Body of pancreas (tissue), 4 donors: ENCODE data around the gene IER3. TPM values are rescaled to one million over a fixed set of nuclear protein-coding genes. Genes with fewer than 3 reads are reported as not detected.
A peak's percentile ranks its signal among the peaks of the same experiment; 100 is the strongest.

Experiments used
- ATAC-seq: fragments of 150-250 bp; one replicate; pipeline ENCODE4 v1.9.1; 2016
- DNase-seq, 4 donors: peaks; one replicate each; pipeline ENCODE4 v3.0.0-alpha.2; 2019
- H3K27ac ChIP-seq, 4 donors: fragments of 200-600 bp; sonication (generic); 1 replicate in 3 of 4; 2 replicates in 1 of 4; pipeline versions ENCODE4 v1.5.1 to v1.6.1; 2016 to 2019; ENCODE audit warnings: mild to moderate bottlenecking in 1 of 4, mixed read lengths in 1 of 4, moderate library complexity in 1 of 4
- H3K27me3 ChIP-seq, 2 donors: fragments of 200-600 bp; sonication (generic); one replicate each; pipeline ENCODE4 v1.6.0; 2016; ENCODE audit warnings: mild to moderate bottlenecking in 1 of 2
- H3K36me3 ChIP-seq, 2 donors: fragments of 200-600 bp; sonication (generic); replicated peaks in 1 of 2; 2 replicates each; pipeline ENCODE4 v1.5.1; 2016; ENCODE audit warnings: low read depth in 2 of 2; ENCODE audit not compliant: insufficient read depth in 1 of 2
- H3K4me1 ChIP-seq: fragments of 200-600 bp; sonication (generic); one replicate; pipeline ENCODE4 v1.6.0; 2016
- H3K4me3 ChIP-seq, 2 donors: fragments of 200-600 bp; sonication (generic); 1 replicate in 1 of 2; 2 replicates in 1 of 2; pipeline ENCODE4 v1.5.1; 2016 to 2019
- H3K9me3 ChIP-seq, 3 donors: fragments of 200-600 bp; sonication (generic); 1 replicate in 2 of 3; 2 replicates in 1 of 3; pipeline ENCODE4 v1.5.1; 2016
- CTCF ChIP-seq, 7 experiments: fragments of 450-650 bp in 4 of 7; fragments of 200-600 bp in 3 of 7; sonication (generic) in 3 of 7; IDR thresholded peaks; one replicate each; pipeline ENCODE4 v1.5.1; 2016 to 2019; ENCODE audit warnings: antibody characterized with exemption in 7 of 7
- POLR2A ChIP-seq, 3 donors: fragments of 450-650 bp; IDR thresholded peaks; one replicate each; pipeline ENCODE4 v1.6.1; 2016; ENCODE audit warnings: antibody characterized with exemption in 3 of 3, mild to moderate bottlenecking in 2 of 3
- WGBS, 2 donors: methylation state at CpG; one replicate each; pipeline ENCODE4 v1.1.5; 2017; 5-methylcytosine and 5-hydroxymethylcytosine counted together
- intact Hi-C: fragments of 100-400 bp; cut with DNase I; formaldehyde crosslinking; loops from one replicate; pipeline ENCODE4 v1.15.1; 2023
- total RNA-seq, 2 donors: library from RNA; depleted of rRNA; stranded (reverse); fragments of >200 nt; gene quantifications; one replicate each; pipeline ENCODE4 v1.1.0, GENCODE V29; 2016

The IER3 gene
- total RNA-seq, 2 donors from 2014 or later = 46.4 to 60.3 TPM

DNA sequence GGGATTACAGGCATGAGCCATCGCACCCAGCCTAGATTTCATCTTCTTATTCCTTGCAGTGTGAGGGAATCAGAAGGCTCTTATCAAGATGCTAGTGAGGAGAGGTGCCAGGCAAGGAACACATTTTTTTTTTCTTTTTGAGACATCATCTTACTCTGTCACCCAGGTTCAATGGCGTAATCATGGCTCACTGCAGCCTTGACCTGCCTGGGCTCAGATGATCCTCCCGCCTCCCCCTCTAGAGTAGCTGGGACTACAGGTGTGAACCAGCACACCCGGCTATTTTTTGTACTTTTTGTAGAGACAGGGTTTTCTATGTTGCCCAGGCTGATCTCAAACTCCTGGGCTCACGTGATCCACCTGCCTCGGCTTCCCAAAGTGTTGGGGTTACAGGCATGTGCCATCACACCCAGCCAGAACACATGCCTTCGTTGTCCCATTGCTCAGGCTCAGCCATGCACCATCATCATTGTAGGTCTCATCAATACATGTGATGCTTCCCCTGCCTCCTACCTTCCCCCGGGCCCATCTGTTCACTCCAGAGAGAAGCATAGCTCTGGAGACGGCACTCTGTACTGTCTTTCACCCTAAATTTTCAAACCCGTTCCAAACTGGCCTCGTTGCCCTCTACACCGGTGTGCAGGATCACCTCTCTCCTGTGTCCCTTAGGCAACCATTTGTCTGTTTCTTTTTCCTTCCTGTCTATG lies 12.0 kb downstream of the IER3 start:
- WGBS, 2 donors = 89% methylated on average over 12 of the region's 12 CpGs
- DNase-seq = no peak
- Histone ChIP-seq H3K4me1 (peaks cover 17% of the 10 kb centered on the region), H3K9me3 (no peaks in the 10 kb centered on the region), H3K27me3 (no peaks in the 10 kb centered on the region), H3K27ac (no peak overlapping the region), H3K4me3 (no peak overlapping the region), H3K36me3 (peaks cover 0 to 15% of the 10 kb centered on the region in 2 donors)
- TF ChIP-seq POLR2A (IDR thresholded peaks at IDR 0.05) (no peak), CTCF (IDR thresholded peaks at IDR 0.05) (no peak)
- intact Hi-C loops = no loop called here
- ATAC-seq = no peak

- H3K36me3 ChIP-seq = peaks cover 0 to 19% of the 10 kb centered on the region in 2 donors
- peak; percentile 90 to 93 (median 92) for DNase-seq
- H3K4me3 ChIP-seq = no peak overlapping the region
- no peaks in the 10 kb centered on the region for H3K27me3 ChIP-seq
- peak; percentile 97 for ATAC-seq
- peak overlapping the region in 3 of 4 donors; percentile 18 to 64 (median 23) for H3K27ac ChIP-seq
- WGBS, 2 donors = 18 to 31% methylated on average over 18 to 30 of the region's 30 CpGs
- peaks cover 11% of the 10 kb centered on the region for H3K4me1 ChIP-seq
- intact Hi-C loops = no loop called here
- peak; percentile 75 to 95 (median 92) for TF ChIP-seq CTCF (IDR thresholded peaks at IDR 0.05)
- no peak for TF ChIP-seq POLR2A (IDR thresholded peaks at IDR 0.05)
- H3K9me3 ChIP-seq = no peaks in the 10 kb centered on the region
Measured at GRCh38 chr6:30730601-30731435, 13.5 kb downstream of the IER3 start.

DNA sequence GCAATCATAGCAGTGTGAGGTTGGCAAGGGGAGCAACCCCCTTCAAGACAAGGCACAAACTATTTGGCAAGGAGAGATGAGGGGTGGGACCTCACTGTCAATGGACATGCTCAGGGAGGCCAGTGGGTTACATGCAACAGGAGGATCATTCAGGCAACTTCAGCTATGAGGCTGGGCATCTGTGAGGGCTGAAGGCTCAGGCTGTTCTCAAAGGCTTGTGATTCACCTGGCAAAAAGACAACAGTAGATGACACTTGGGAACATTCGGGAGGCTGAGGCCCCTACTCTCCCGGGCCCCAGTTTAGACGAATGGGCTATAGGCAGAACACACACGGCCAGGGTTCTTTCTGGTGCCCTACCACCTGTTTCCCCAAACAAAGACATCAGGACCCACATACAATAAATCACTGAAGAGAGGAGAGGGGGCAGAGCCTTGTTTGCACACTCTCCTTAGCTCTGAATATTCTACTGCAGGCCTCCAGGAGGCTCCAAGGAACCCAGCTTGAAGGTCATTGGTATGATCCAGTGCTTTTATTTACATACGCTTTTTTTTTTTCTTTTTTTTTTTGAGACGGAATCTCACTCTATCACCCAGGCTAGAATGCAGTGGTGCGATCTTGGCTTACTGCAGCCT lies 16.3 kb downstream of the IER3 start:
- Histone ChIP-seq H3K4me3 (no peak overlapping the region), H3K27ac (no peak overlapping the region), H3K36me3 (peaks cover 9 to 29% of the 10 kb centered on the region in 2 donors), H3K4me1 (peaks cover 31% of the 10 kb centered on the region), H3K27me3 (no peaks in the 10 kb centered on the region), H3K9me3 (no peaks in the 10 kb centered on the region)
- 65 to 71% methylated on average over 7 of the region's 7 CpGs for WGBS, 2 donors
- ATAC-seq (no peak), DNase-seq (no peak)
- TF ChIP-seq CTCF (IDR thresholded peaks at IDR 0.05) = no peak
- TF ChIP-seq POLR2A (IDR thresholded peaks at IDR 0.05) = no peak
- intact Hi-C loops = loop anchor here (5.0 kb wide), 1 partner anchor 46 kb away; no protein-coding TSS in a partner anchor

DNA sequence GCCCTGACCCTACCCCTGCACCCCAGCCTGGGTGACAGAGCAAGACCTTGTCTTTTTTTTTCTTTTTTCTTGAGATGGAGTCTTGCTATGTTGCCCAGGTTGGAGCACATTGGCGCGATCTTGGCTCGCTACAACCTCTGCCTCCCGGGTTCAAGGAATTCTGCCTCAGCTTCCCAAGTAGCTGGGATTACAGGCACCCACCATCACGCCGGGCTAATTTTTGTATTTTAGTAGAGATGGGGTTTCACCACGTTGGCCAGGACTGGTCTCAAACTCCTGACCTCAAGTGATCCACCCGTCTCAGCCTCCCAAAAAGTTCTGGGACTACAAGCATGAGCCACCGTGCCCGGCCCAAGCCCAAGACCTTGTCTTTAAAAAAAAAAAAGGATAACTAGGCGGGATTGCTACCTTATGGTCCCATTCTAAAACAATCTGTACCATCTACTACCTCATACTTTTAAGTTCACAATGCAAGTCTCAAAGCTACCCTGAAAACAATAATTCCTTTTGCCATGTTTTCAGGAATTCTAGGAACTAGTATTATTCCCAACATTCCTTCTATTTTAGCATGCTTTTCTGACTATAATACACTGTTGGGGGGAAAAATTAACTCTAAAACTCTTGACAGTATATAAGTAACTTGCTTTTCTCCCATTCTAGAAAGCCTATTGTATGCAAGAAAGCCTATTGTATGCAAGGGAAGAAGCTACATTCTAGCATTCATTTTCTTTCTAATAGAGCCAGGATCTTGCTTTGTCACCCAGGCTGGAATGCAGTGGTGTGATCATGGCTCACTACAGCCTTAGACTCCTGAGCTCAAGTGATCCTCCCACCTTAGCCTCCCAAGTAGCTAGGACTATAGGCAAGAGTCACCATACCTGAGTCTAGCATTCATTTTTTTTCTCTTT lies 17.6 kb downstream of the IER3 start:
- TF ChIP-seq POLR2A (IDR thresholded peaks at IDR 0.05) = no peak
- TF ChIP-seq CTCF (IDR thresholded peaks at IDR 0.05) = no peak
- intact Hi-C loops = loop anchor here (5.0 kb wide), 1 partner anchor 44 kb away; no protein-coding TSS in a partner anchor
- 90 to 94% methylated on average over 11 of the region's 11 CpGs for WGBS, 2 donors
- no peak for ATAC-seq
- H3K36me3 ChIP-seq = peaks cover 9 to 33% of the 10 kb centered on the region in 2 donors
- no peak for DNase-seq
- peaks cover 42% of the 10 kb centered on the region for H3K4me1 ChIP-seq
- H3K27me3 ChIP-seq = no peaks in the 10 kb centered on the region
- H3K9me3 ChIP-seq = no peaks in the 10 kb centered on the region
- peak overlapping the region in 1 of 4 donors; percentile 5 for H3K27ac ChIP-seq
- no peak overlapping the region for H3K4me3 ChIP-seq
